Sciatic nerve (tissue), 2 donors: Measurements from ENCODE around the gene DCDC2B. TPM values are rescaled to one million over a fixed set of nuclear protein-coding genes. Genes with fewer than 3 reads are reported as not detected.
A peak's percentile ranks its signal among the peaks of the same experiment; 100 is the strongest.
"Not testable (repeated sequence)": the region's sequence is repeated elsewhere in the genome, so short reads cannot be mapped to it uniquely, and the experiment has no call there.

Experiments
- ATAC-seq: fragments of 200-7000 bp; cut with Tn5 transposase; one replicate; pipeline ENCODE4 v1.9.1; 2020; ENCODE audit warnings: mild to moderate bottlenecking, moderate library complexity
- DNase-seq: peaks from one replicate; pipeline ENCODE4 v3.0.0-alpha.2; 2020; ENCODE audit warnings: low spot score
- intact Hi-C: fragments of 100-400 bp; cut with DNase I; formaldehyde crosslinking; loops from one replicate; pipeline ENCODE4 v1.14.2; 2022
- total RNA-seq: library from RNA; stranded (reverse); fragmentation: NEBNext Ultra II Directional; extraction: Animal tissue kit (Norgen Biotek cat#: 25700); gene quantifications from one replicate; pipeline ENCODE4 v1.2.1, GENCODE V29; 2021
- donor health status: DM: no; HTN: no; CAD: no.
- donor health status: DM: no; HTN: no; CAD: no.

Gene DCDC2B
- total RNA-seq, 1 donor from 2014 or later, result not detected

GRCh38 chr1:32247983-32248889, 39.3 kb downstream of the DCDC2B start:
- ATAC-seq (peak; percentile 62), DNase-seq (peak; percentile 86)
- intact Hi-C loops, result no loop called here

- ATAC-seq (peak; percentile 20), DNase-seq (no peak)
- intact Hi-C loops, result no loop called here
Observed at GRCh38 chr1:32249831-32250525, 41.1 kb downstream of the DCDC2B start.

- ATAC-seq (no peak), DNase-seq (no peak)
- intact Hi-C loops, result no loop called here
Observed at GRCh38 chr1:32250893-32251716, 42.2 kb downstream of the DCDC2B start, which contains the start of gene LCK. TSS of gene LCK (plus strand) at chr1:32251265. CDS start at chr1:32274330, 23,065 bp downstream.

- intact Hi-C loops, result no loop called here
- DNase-seq, result no peak
- ATAC-seq, result no peak
Observed at GRCh38 chr1:32255072-32256071, 46.5 kb downstream of the DCDC2B start.

- ATAC-seq, result no peak
- intact Hi-C loops, result no loop called here
- DNase-seq, result no peak
Observed at GRCh38 chr1:32256473-32257226, 47.8 kb downstream of the DCDC2B start.

GRCh38 chr1:32257227-32257508, 48.3 kb downstream of the DCDC2B start:
- DNase-seq, result no peak
- ATAC-seq, result no peak
- intact Hi-C loops, result no loop called here

- intact Hi-C loops, DNase-seq, ATAC-seq: not testable (repeated sequence)
Observed at GRCh38 chr1:32263236-32263593, 54.3 kb downstream of the DCDC2B start.

GRCh38 chr1:32263744-32264143, 54.9 kb downstream of the DCDC2B start:
- ATAC-seq, result no peak
- no peak for DNase-seq
- intact Hi-C loops, result no loop called here

Other genes starting within 250 kb of the DCDC2B start
- gene KHDRBS1, start 195.2 kb upstream of the DCDC2B start, total RNA-seq, result 93.9 TPM
- 16.4 TPM for gene TMEM39B, start 136.2 kb upstream of the DCDC2B start, total RNA-seq
- 58.9 TPM for gene KPNA6, start 101.0 kb upstream of the DCDC2B start, total RNA-seq
- gene TXLNA, start 29.4 kb upstream of the DCDC2B start, total RNA-seq, result 49.5 TPM
- 3.7 TPM for gene CCDC28B, start 8.5 kb upstream of the DCDC2B start, total RNA-seq
- 1.1 TPM for gene IQCC, start 3.4 kb upstream of the DCDC2B start, total RNA-seq
- 27.0 TPM for gene TMEM234, start 13.3 kb downstream of the DCDC2B start, total RNA-seq
- gene EIF3I, start 13.3 kb downstream of the DCDC2B start, total RNA-seq, result 92.3 TPM
- gene FAM167B, start 38.1 kb downstream of the DCDC2B start, total RNA-seq, result 16.1 TPM
- 3.2 TPM for gene LCK, start 42.2 kb downstream of the DCDC2B start, total RNA-seq
- 54.7 TPM for gene HDAC1, start 83.0 kb downstream of the DCDC2B start, total RNA-seq
- 126 TPM for gene MARCKSL1, start 127.1 kb downstream of the DCDC2B start, total RNA-seq
- 12.0 TPM for gene FAM229A, start 153.4 kb downstream of the DCDC2B start, total RNA-seq
- 5.1 TPM for gene TSSK3, start 153.4 kb downstream of the DCDC2B start, total RNA-seq
- 83.1 TPM for gene BSDC1, start 185.4 kb downstream of the DCDC2B start, total RNA-seq